ENCODE measurements around the gene MAGEA8. TPM values are rescaled to one million over a fixed set of nuclear protein-coding genes. Genes with fewer than 3 reads are reported as not detected.

Gene MAGEA8
- total RNA-seq, 1 donor from 2014 or later: not detected

Other genes with a start within 250 kb of the MAGEA8 start
- gene TMEM185A, start 249.4 kb upstream of the MAGEA8 start, total RNA-seq: 28.8 and 32.5 TPM in 2 replicates
- not detected in 2 replicates for gene MAGEA11, start 169.1 kb upstream of the MAGEA8 start, total RNA-seq
- gene HSFX1, start 107.1 kb upstream of the MAGEA8 start, total RNA-seq: 0.75 and 1.5 TPM in 2 replicates
- gene MAGEA9, start 99.3 kb upstream of the MAGEA8 start, total RNA-seq: not detected in 2 replicates
- gene HSFX4, start 48.4 kb downstream of the MAGEA8 start, total RNA-seq: not detected in 2 replicates
- 36.4 and 42.4 TPM in 2 replicates for gene EOLA2, start 57.3 kb downstream of the MAGEA8 start, total RNA-seq

Data from astrocyte (in vitro differentiated cells and primary cell).